BLaER1 treated with 17β-estradiol and CSF1 and Interleukin-3, amounts not matched to agents 10 nM and 100 nM (cell line): Measurements from ENCODE around the gene SLC49A4.
A peak's percentile ranks its signal among the peaks of the same experiment; 100 is the strongest.

Source experiments
- H3K27ac ChIP-seq, 11 experiments: shearing (Covaris generic); formaldehyde crosslinking; 2 replicates each; pipeline ENCODE4 v1.8.1; 2022
- H3K27me3 ChIP-seq, 11 experiments: shearing (Covaris generic); formaldehyde crosslinking; 2 replicates each; pipeline ENCODE4 v1.8.1; 2022
- H3K36me3 ChIP-seq, 11 experiments: shearing (Covaris generic); formaldehyde crosslinking; 2 replicates each; pipeline ENCODE4 v1.8.1; 2022
- H3K4me1 ChIP-seq, 10 experiments: shearing (Covaris generic); formaldehyde crosslinking; 2 replicates each; pipeline ENCODE4 v1.8.1; 2022
- H3K4me2 ChIP-seq, 11 experiments: shearing (Covaris generic); formaldehyde crosslinking; 2 replicates each; pipeline ENCODE4 v1.8.1; 2022
- H3K4me3 ChIP-seq, 10 experiments: shearing (Covaris generic); formaldehyde crosslinking; 2 replicates each; pipeline ENCODE4 v1.8.1; 2022
- H3K9ac ChIP-seq, 11 experiments: shearing (Covaris generic); formaldehyde crosslinking; 2 replicates each; pipeline ENCODE4 v1.8.1; 2022
- H3K9me3 ChIP-seq, 11 experiments: shearing (Covaris generic); formaldehyde crosslinking; replicated peaks in 1 of 11; 2 replicates each; pipeline ENCODE4 v1.8.1; 2022
- H4K20me1 ChIP-seq, 11 experiments: shearing (Covaris generic); formaldehyde crosslinking; 2 replicates each; pipeline ENCODE4 v1.8.1; 2022
- Cebpa-rat ChIP-seq, 11 experiments: shearing (Covaris generic); IDR thresholded peaks; 2 replicates each; pipeline ENCODE4 v1.8.1; 2022

SLC49A4 gene

DNA sequence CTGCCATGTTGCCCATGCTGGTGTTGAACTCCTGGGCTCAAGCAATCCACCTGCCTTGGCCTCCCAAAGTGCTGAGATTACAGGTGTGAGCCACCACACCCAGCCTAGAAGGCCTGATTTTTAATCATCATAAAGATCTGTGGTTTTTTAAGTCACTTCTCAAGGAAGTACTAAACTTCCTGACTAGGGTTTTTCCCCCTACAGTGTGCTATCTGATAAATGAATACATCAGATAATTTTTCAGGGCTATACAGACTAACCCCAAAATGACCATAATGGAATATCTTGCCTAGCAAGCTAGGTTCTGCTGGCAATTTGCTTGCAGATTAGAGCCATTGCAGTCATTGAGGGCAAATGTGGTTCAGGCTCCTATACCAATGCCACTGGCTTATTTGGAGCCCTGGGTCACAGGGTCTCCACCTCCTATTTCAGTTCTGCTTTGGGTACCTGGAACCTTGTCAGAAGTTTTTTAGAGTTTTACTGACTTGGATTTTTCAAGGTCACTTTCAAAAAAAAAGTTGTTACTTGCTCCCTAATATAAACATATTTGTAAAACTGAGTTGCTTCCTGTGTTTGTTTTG lies 80.8 kb downstream of the SLC49A4 start:
- H3K4me2 ChIP-seq: peak overlapping the region; percentile 0 to 80 (median 38); a peak in 16 of 22 replicates
- no peak overlapping the region for H3K4me3 ChIP-seq

DNA sequence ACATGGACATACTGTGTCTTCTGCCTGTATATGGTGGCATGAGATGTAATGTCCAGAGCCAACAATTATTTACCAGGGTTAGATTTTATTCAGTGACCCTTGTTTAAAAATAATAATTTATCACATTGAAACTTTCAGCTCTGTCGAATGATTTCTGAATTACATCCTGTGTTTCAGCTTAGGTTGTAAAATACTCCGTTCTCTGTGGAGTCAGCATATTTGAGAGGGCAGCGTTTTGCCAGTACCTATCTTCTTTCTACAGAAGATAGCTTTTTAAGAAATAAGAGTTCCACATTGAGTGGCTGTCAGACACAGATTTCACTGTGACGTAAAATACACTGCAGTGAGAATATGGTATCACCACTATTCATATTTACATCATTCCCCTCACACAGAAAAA lies 85.3 kb downstream of the SLC49A4 start:
- H4K20me1 ChIP-seq: no peaks in the 10 kb centered on the region
- H3K9ac ChIP-seq: no peak overlapping the region
- peaks cover 0 to 33% (median 0%) of the 10 kb centered on the region in 11 experiments; a peak in 5 of 22 replicates for H3K36me3 ChIP-seq
- H3K9me3 ChIP-seq: no peaks in the 10 kb centered on the region
- H3K27ac ChIP-seq: no peak overlapping the region
- H3K4me3 ChIP-seq: no peak overlapping the region
- peaks cover 6 to 16% (median 11%) of the 10 kb centered on the region in 10 experiments; a peak in 16 of 20 replicates for H3K4me1 ChIP-seq
- H3K27me3 ChIP-seq: no peaks in the 10 kb centered on the region
- H3K4me2 ChIP-seq: no peak overlapping the region
- no peak for TF ChIP-seq Cebpa-rat (IDR thresholded peaks at IDR 0.05)

More for the DNA sequence above, 80.8 kb downstream of the SLC49A4 start:
- Histone ChIP-seq H3K4me1 (peaks cover 19 to 47% (median 35%) of the 10 kb centered on the region in 10 experiments; a peak in 19 of 20 replicates), H3K9me3 (no peaks in the 10 kb centered on the region), H3K27me3 (no peaks in the 10 kb centered on the region), H4K20me1 (no peaks in the 10 kb centered on the region), H3K36me3 (peaks cover 0 to 30% (median 0%) of the 10 kb centered on the region in 11 experiments; a peak in 4 of 22 replicates), H3K27ac (no peak overlapping the region), H3K9ac (no peak overlapping the region)
- no peak for TF ChIP-seq Cebpa-rat (IDR thresholded peaks at IDR 0.05)

DNA sequence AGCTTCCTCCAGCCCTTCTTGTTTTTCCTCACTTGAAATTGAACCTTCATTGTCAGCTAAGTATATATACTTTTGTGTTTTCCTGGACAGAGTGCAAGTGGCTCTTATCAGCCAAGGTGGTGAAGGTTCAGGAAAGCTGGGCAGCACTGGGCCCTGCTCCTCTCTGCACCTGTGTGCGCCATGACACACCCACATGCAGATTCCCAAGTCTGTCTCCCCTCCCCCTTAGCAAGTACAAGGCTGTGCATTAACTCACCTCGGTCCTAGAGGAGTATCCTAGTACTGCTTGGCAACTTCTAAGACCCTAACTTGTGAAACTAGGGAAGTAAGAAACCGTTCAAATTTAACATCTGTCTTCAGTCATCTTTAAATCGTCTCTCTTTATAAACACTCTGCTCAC lies 85.8 kb downstream of the SLC49A4 start:
- H3K27me3 ChIP-seq: no peaks in the 10 kb centered on the region
- peaks cover 2 to 11% (median 7%) of the 10 kb centered on the region in 10 experiments; a peak in 16 of 20 replicates for H3K4me1 ChIP-seq
- no peaks in the 10 kb centered on the region for H4K20me1 ChIP-seq
- H3K4me2 ChIP-seq: no peak overlapping the region
- no peak overlapping the region for H3K9ac ChIP-seq
- H3K36me3 ChIP-seq: peaks cover 0 to 33% (median 0%) of the 10 kb centered on the region in 11 experiments; a peak in 5 of 22 replicates
- no peak overlapping the region for H3K4me3 ChIP-seq
- no peaks in the 10 kb centered on the region for H3K9me3 ChIP-seq
- no peak overlapping the region for H3K27ac ChIP-seq
- no peak for TF ChIP-seq Cebpa-rat (IDR thresholded peaks at IDR 0.05)

DNA sequence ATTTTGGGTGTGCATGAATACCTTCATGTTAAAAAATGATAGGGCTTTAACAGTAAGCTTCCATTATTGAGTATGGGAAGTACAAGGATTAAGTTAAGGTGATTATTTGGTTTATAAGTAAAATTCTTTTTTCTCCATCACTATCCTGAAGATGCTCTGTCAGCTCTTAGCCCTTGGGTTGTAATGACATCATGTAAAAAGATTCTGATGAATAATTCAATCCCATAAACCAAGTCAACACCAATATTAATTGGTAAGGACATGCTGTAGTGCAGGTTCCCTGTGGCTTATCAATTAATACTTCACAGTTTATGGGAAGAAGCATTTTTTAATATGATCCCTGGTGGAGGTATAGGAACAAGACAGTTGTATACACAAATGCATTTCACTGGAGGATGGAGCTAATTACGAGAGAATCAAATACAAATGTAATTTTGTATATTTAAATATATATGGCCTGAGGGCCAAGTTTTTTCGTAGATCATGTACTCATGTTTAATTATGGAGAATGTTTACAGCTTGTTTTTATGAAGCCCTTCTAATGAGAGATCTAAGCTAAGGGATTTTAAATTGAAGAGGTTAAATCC lies 87.6 kb downstream of the SLC49A4 start:
- Histone ChIP-seq H3K36me3 (peaks cover 0 to 33% (median 0%) of the 10 kb centered on the region in 11 experiments; a peak in 5 of 22 replicates), H3K27me3 (no peaks in the 10 kb centered on the region), H3K4me1 (peaks cover 11 to 19% (median 16%) of the 10 kb centered on the region in 10 experiments), H3K9me3 (no peaks in the 10 kb centered on the region), H4K20me1 (no peaks in the 10 kb centered on the region), H3K9ac (no peak overlapping the region), H3K27ac (no peak overlapping the region), H3K4me3 (no peak overlapping the region), H3K4me2 (no peak overlapping the region)
- TF ChIP-seq Cebpa-rat (IDR thresholded peaks at IDR 0.05): no peak

DNA sequence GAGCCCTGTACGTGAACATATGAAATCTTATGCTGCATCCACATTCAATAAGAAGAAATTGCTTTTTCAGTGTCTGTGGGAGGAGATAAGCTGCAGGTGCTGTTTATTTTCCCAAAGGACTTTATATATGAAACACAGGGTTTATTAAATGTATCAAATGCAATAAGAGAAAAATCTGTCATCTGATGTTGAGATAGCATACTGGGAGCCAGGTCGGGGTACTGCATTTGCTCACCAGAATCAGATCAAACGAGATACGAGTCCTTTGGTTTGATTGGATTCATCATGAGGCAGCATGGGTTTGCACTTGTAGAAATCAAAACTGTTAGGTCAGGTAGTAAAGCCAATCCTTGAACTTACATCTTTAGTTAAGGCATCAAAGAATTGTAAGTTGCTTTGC lies 91.4 kb downstream of the SLC49A4 start:
- no peaks in the 10 kb centered on the region for H3K9me3 ChIP-seq
- H3K27me3 ChIP-seq: no peaks in the 10 kb centered on the region
- H3K4me3 ChIP-seq: no peak overlapping the region
- peaks cover 0 to 9% (median 0%) of the 10 kb centered on the region in 11 experiments; a peak in 3 of 22 replicates for H3K36me3 ChIP-seq
- TF ChIP-seq Cebpa-rat (IDR thresholded peaks at IDR 0.05): no peak
- H3K4me2 ChIP-seq: peak overlapping the region; percentile 46 to 63 (median 54); a peak in 21 of 22 replicates
- no peak overlapping the region for H3K9ac ChIP-seq
- H3K27ac ChIP-seq: 0 out of 22 replicates have a peak overlapping the region, but pooled peaks of 1 of the 11 experiments have one; percentile 17
- H3K4me1 ChIP-seq: peaks cover 29 to 46% (median 39%) of the 10 kb centered on the region in 10 experiments
- H4K20me1 ChIP-seq: no peaks in the 10 kb centered on the region; a peak in 1 of 22 replicates

DNA sequence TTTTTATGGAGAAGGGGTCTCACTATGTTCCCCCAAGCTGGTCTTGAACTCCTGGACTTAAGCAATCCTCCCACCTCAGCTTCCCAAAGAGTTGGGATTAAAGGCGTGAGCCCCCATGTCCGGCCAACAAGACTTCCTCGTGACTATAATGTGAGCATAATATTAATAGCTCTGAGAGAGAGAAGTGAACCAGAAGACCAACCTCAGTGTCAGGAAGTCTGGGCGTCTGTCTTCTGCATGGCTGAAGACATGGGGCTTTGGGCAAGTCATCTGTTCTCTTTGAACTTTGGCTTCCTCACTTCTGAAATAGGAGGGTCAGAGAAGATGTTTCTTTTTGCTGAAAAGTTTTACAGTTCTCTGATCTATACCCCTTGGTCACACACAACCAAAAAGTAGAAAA lies 92.1 kb downstream of the SLC49A4 start:
- TF ChIP-seq Cebpa-rat (IDR thresholded peaks at IDR 0.05): no peak
- Histone ChIP-seq H3K27ac (peak overlapping the region in 2 of 11 experiments; percentile 6 to 17; a peak in 3 of 22 replicates), H3K4me2 (peak overlapping the region; percentile 46 to 63 (median 54))

DNA sequence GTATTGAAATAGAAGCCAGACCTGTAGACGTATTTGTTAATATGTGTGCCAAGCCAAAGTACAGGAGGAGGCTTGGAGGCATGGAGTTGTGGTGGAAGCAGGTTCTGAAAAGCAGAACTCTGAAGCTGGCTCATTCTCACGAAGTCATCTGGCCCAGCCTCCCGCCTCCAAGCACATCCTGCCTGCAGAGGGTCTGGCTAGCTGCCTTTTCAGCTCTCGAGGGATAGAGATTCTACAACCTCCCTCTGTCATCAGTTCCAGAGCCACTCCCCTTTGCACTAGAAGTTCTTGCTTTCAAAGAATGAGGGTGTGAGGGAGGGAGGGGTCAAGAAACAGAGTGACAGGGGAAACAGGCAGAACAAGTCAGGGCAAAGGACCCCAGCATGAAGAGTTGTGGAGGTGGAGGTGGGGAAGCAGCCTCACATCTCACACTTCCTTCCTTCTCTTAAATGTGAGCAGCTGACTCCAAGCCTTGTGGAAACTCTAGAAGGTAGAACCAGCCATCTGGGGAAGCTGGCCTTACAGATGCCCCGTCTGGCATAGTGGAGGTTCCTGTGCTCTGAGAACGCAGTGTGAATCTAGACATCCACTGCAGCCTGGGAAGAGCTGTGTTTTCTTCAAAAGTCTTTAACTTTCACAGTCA lies 95.3 kb downstream of the SLC49A4 start:
- Histone ChIP-seq H3K27ac (peak overlapping the region in 6 of 11 experiments; percentile 2 to 58 (median 38); a peak in 10 of 22 replicates), H3K9ac (no peak overlapping the region), H3K4me2 (peak overlapping the region; percentile 52 to 75 (median 62)), H3K27me3 (no peaks in the 10 kb centered on the region), H3K4me1 (peaks cover 32 to 52% (median 42%) of the 10 kb centered on the region in 10 experiments), H3K9me3 (no peaks in the 10 kb centered on the region), H3K4me3 (no peak overlapping the region), H4K20me1 (no peaks in the 10 kb centered on the region; a peak in 1 of 22 replicates), H3K36me3 (no peaks in the 10 kb centered on the region)
- no peak for TF ChIP-seq Cebpa-rat (IDR thresholded peaks at IDR 0.05)

More for the DNA sequence above, 92.1 kb downstream of the SLC49A4 start:
- Histone ChIP-seq H3K4me1 (peaks cover 29 to 48% (median 41%) of the 10 kb centered on the region in 10 experiments), H4K20me1 (no peaks in the 10 kb centered on the region; a peak in 1 of 22 replicates), H3K9ac (no peak overlapping the region), H3K9me3 (no peaks in the 10 kb centered on the region), H3K36me3 (0 out of 22 replicates have a peak, but pooled peaks cover 0 to 2% (median 0%) of the 10 kb centered on the region in 11 experiments), H3K4me3 (no peak overlapping the region), H3K27me3 (no peaks in the 10 kb centered on the region)

DNA sequence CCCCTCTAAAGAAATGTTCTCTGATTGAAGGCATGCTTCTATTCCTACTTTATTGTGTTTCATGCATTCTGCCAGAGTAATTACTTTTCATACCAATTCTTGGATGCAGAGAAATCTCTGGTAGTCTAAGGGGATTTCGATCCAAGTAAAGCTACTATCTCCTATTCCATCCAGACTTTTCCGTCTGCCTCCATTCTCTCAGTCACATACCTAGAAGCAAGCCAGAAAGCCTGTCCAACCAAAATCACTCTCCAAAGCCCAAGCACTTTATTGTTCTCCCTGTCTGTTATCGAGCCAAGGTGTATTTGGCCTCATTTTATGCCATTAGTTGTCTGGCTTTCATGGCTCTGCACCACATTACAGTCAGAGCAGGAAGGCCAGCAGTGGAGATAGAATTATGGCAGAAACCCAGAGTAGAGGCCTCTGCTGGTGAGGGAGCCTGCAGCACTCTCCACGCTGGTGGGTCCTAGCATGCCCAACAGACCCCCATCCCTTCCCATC lies 95.9 kb downstream of the SLC49A4 start:
- Histone ChIP-seq H3K4me3 (no peak overlapping the region), H4K20me1 (no peaks in the 10 kb centered on the region; a peak in 1 of 22 replicates), H3K4me1 (peaks cover 32 to 51% (median 41%) of the 10 kb centered on the region in 10 experiments), H3K4me2 (peak overlapping the region; percentile 52 to 75 (median 62)), H3K27me3 (no peaks in the 10 kb centered on the region), H3K9me3 (no peaks in the 10 kb centered on the region), H3K36me3 (no peaks in the 10 kb centered on the region), H3K9ac (no peak overlapping the region), H3K27ac (peak overlapping the region in 4 of 11 experiments; percentile 33 to 58 (median 46); a peak in 7 of 22 replicates)
- no peak for TF ChIP-seq Cebpa-rat (IDR thresholded peaks at IDR 0.05)
